ENCODE measurements around the gene AQP12B.

AQP12B gene

GRCh38 chr2:240723851-240724250, 41.2 kb upstream of the AQP12B start:
- no peak overlapping the region for H3K4me2 ChIP-seq
- H3K79me2 ChIP-seq (ENCODE audit: insufficient read depth, low read depth), result no peaks in the 10 kb centered on the region
- H3K36me3 ChIP-seq (ENCODE audit: insufficient read depth), result no peaks in the 10 kb centered on the region
- no peaks in the 10 kb centered on the region for H4K20me1 ChIP-seq (ENCODE audit: insufficient read depth)
- no peaks in the 10 kb centered on the region for H3K4me1 ChIP-seq (ENCODE audit: low read depth, poor library complexity, severe bottlenecking)
- TF ChIP-seq CTCF (conservative IDR thresholded peaks at IDR 0.05; ENCODE audit: low read depth, low read length), result no peak
- H3K9ac ChIP-seq, result no peak overlapping the region
- H3K4me3 ChIP-seq (IDR thresholded peaks at IDR 0.05; ENCODE audit: insufficient read depth, low read depth, low read length), result no peak overlapping the region
- H3K27ac ChIP-seq, result no peak overlapping the region
- H3K27me3 ChIP-seq (ENCODE audit: insufficient read depth, low read depth), result peaks cover 17% of the 10 kb centered on the region; the same call in 1 of the 2 replicates
- no peak overlapping the region for H2AFZ ChIP-seq (ENCODE audit: low read depth)

GRCh38 chr2:240722796-240723735, 40.4 kb upstream of the AQP12B start:
- H2AFZ ChIP-seq (ENCODE audit: low read depth), result no peak overlapping the region
- no peak overlapping the region for H3K4me3 ChIP-seq (IDR thresholded peaks at IDR 0.05; ENCODE audit: insufficient read depth, low read depth, low read length)
- H3K27me3 ChIP-seq (ENCODE audit: insufficient read depth, low read depth), result peaks cover 17% of the 10 kb centered on the region; the same call in 1 of the 2 replicates
- H3K36me3 ChIP-seq (ENCODE audit: insufficient read depth), result no peaks in the 10 kb centered on the region
- no peaks in the 10 kb centered on the region for H4K20me1 ChIP-seq (ENCODE audit: insufficient read depth)
- no peak overlapping the region for H3K9ac ChIP-seq
- H3K27ac ChIP-seq, result no peak overlapping the region
- no peak for TF ChIP-seq CTCF (conservative IDR thresholded peaks at IDR 0.05; ENCODE audit: low read depth, low read length)
- no peaks in the 10 kb centered on the region for H3K4me1 ChIP-seq (ENCODE audit: low read depth, poor library complexity, severe bottlenecking)
- no peaks in the 10 kb centered on the region for H3K79me2 ChIP-seq (ENCODE audit: insufficient read depth, low read depth)
- no peak overlapping the region for H3K4me2 ChIP-seq

GRCh38 chr2:240722376-240722775, 39.7 kb upstream of the AQP12B start:
- H3K79me2 ChIP-seq (ENCODE audit: insufficient read depth, low read depth), result no peaks in the 10 kb centered on the region
- no peak overlapping the region for H3K27ac ChIP-seq
- no peak overlapping the region for H3K9ac ChIP-seq
- H2AFZ ChIP-seq (ENCODE audit: low read depth), result no peak overlapping the region
- H3K27me3 ChIP-seq (ENCODE audit: insufficient read depth, low read depth), result peaks cover 17% of the 10 kb centered on the region; the same call in 1 of the 2 replicates
- no peaks in the 10 kb centered on the region for H3K4me1 ChIP-seq (ENCODE audit: low read depth, poor library complexity, severe bottlenecking)
- H3K4me3 ChIP-seq (IDR thresholded peaks at IDR 0.05; ENCODE audit: insufficient read depth, low read depth, low read length), result no peak overlapping the region
- TF ChIP-seq CTCF (conservative IDR thresholded peaks at IDR 0.05; ENCODE audit: low read depth, low read length), result no peak
- no peaks in the 10 kb centered on the region for H3K36me3 ChIP-seq (ENCODE audit: insufficient read depth)
- no peak overlapping the region for H3K4me2 ChIP-seq
- no peaks in the 10 kb centered on the region for H4K20me1 ChIP-seq (ENCODE audit: insufficient read depth)

GRCh38 chr2:240721596-240722180, 39.0 kb upstream of the AQP12B start:
- H3K79me2 ChIP-seq (ENCODE audit: insufficient read depth, low read depth), result no peaks in the 10 kb centered on the region
- H2AFZ ChIP-seq (ENCODE audit: low read depth), result no peak overlapping the region
- no peaks in the 10 kb centered on the region for H4K20me1 ChIP-seq (ENCODE audit: insufficient read depth)
- H3K4me3 ChIP-seq (IDR thresholded peaks at IDR 0.05; ENCODE audit: insufficient read depth, low read depth, low read length), result no peak overlapping the region
- no peak overlapping the region for H3K4me2 ChIP-seq
- no peak overlapping the region for H3K9ac ChIP-seq
- no peaks in the 10 kb centered on the region for H3K36me3 ChIP-seq (ENCODE audit: insufficient read depth)
- no peaks in the 10 kb centered on the region for H3K4me1 ChIP-seq (ENCODE audit: low read depth, poor library complexity, severe bottlenecking)
- no peak overlapping the region for H3K27ac ChIP-seq
- no peak for TF ChIP-seq CTCF (conservative IDR thresholded peaks at IDR 0.05; ENCODE audit: low read depth, low read length)
- peaks cover 18% of the 10 kb centered on the region; the same call in 1 of the 2 replicates for H3K27me3 ChIP-seq (ENCODE audit: insufficient read depth, low read depth)

Measured in KMS-11 (cell line).